PFSK-1 (cell line): ENCODE measurements around the gene FRMD3. TPM values are rescaled to one million over a fixed set of nuclear protein-coding genes. Genes with fewer than 3 reads are reported as not detected.

ENCODE experiments used
- FOXP2 ChIP-seq: optimal IDR thresholded peaks from 2 replicates; pipeline ENCODE3; 2011; ENCODE audit warnings: borderline replicate concordance, control low read depth, inconsistent platforms; ENCODE audit not compliant: insufficient read depth; ENCODE audit errors: extremely low read length, extremely low read depth
- POLR2AphosphoS5 ChIP-seq: IDR thresholded peaks from 2 replicates; pipeline ENCODE4 v1.6.1; 2012; ENCODE audit warnings: low read depth, mild to moderate bottlenecking, control low read depth, low read length, moderate library complexity
- REST ChIP-seq, 2 experiments: IDR thresholded peaks; 2 replicates each; pipeline versions ENCODE4 v1.6.1 to v1.8.0; 2011 to 2012; ENCODE audit warnings: low read depth in 2 of 2, low read length in 2 of 2, control low read depth in 1 of 2, inconsistent platforms in 1 of 2, mild to moderate bottlenecking in 1 of 2, moderate library complexity in 1 of 2; ENCODE audit not compliant: insufficient read depth in 1 of 2
- SIN3A ChIP-seq: IDR thresholded peaks from 2 replicates; pipeline ENCODE4 v1.6.1; 2012; ENCODE audit warnings: mild to moderate bottlenecking, low read length, moderate library complexity, borderline replicate concordance; ENCODE audit not compliant: insufficient read depth
- TAF1 ChIP-seq: IDR thresholded peaks from 2 replicates; pipeline ENCODE4 v1.6.1; 2012; ENCODE audit warnings: low read length, control low read depth, borderline replicate concordance; ENCODE audit not compliant: insufficient read depth
- polyA plus RNA-seq: library from polyadenylated mRNA; unstranded; fragments of >200 nt; gene quantifications from one replicate; pipeline ENCODE4 v1.2.1, GENCODE V29; 2012; ENCODE audit warnings: low read depth, missing spikeins; ENCODE audit not compliant: insufficient read length

Gene FRMD3
- 0.75 TPM for polyA plus RNA-seq

GRCh38 chr9:83538172-83538889 lies at the start of gene FRMD3:
FRMD3 (minus strand) TSS chr9:83538401; CDS start chr9:83538231, 170 bp downstream.
- no peak for TF ChIP-seq FOXP2
- TF ChIP-seq POLR2AphosphoS5, result no peak

GRCh38 chr9:83584995-83585394 lies 46.8 kb upstream of the FRMD3 start:
- TF ChIP-seq POLR2AphosphoS5 (no peak), SIN3A (no peak), FOXP2 (no peak), REST (IDR thresholded peaks at IDR 0.05; ENCODE audit: insufficient read depth in 1 of 2, low read depth in 2 of 2, low read length in 2 of 2) (no peak), TAF1 (no peak)

- no peak for TF ChIP-seq POLR2AphosphoS5
- no peak for TF ChIP-seq SIN3A
- TF ChIP-seq REST (IDR thresholded peaks at IDR 0.05; ENCODE audit: insufficient read depth in 1 of 2, low read depth in 2 of 2, low read length in 2 of 2), result no peak
- no peak for TF ChIP-seq FOXP2
- no peak for TF ChIP-seq TAF1
Observed at GRCh38 chr9:83583151-83584014, 45.2 kb upstream of the FRMD3 start.

- TF ChIP-seq SIN3A, result no peak
- TF ChIP-seq POLR2AphosphoS5, result no peak
- TF ChIP-seq FOXP2, result no peak
- TF ChIP-seq REST (IDR thresholded peaks at IDR 0.05; ENCODE audit: insufficient read depth in 1 of 2, low read depth in 2 of 2, low read length in 2 of 2), result no peak
- no peak for TF ChIP-seq TAF1
Observed at GRCh38 chr9:83582029-83582428, 43.8 kb upstream of the FRMD3 start.

- no peak for TF ChIP-seq SIN3A
- TF ChIP-seq TAF1, result no peak
- TF ChIP-seq REST (IDR thresholded peaks at IDR 0.05; ENCODE audit: insufficient read depth in 1 of 2, low read depth in 2 of 2, low read length in 2 of 2), result no peak
- TF ChIP-seq POLR2AphosphoS5, result no peak
- no peak for TF ChIP-seq FOXP2
Observed at GRCh38 chr9:83574482-83574881, 36.3 kb upstream of the FRMD3 start.
